K562 (cell line): ENCODE measurements around the gene MAP3K12. TPM values are rescaled to one million over a fixed set of nuclear protein-coding genes. Genes with fewer than 3 reads are reported as not detected.

Experiments
- BCL6 ChIP-seq: fragments of 250-450 bp; sonication (Bioruptor Pico); IDR thresholded peaks from 2 replicates; pipeline ENCODE4 v1.4.0; 2020
- BRCA1 ChIP-seq, 2 experiments: fragments of 450-650 bp in 1 of 2; sonication (generic) in 1 of 2; formaldehyde crosslinking in 1 of 2; IDR thresholded peaks; 2 replicates each; pipeline versions ENCODE4 v1.5.0 to v1.6.1; 2017 to 2020; ENCODE audit warnings: mild to moderate bottlenecking in 1 of 2, missing genetic modification reagents in 1 of 2
- BRF1 ChIP-seq: IDR thresholded peaks from 3 replicates; pipeline ENCODE4 v1.6.1; 2011; ENCODE audit warnings: borderline replicate concordance, mild to moderate bottlenecking; ENCODE audit not compliant: insufficient read length; ENCODE audit errors: extremely low read depth
- GABPB1 ChIP-seq: sonication (generic); formaldehyde crosslinking; IDR thresholded peaks from 2 replicates; pipeline ENCODE4 v1.8.0; 2022; ENCODE audit warnings: mild to moderate bottlenecking, missing genetic modification reagents
- MTA3 ChIP-seq: fragments of 450-650 bp; formaldehyde crosslinking; IDR thresholded peaks from 2 replicates; pipeline ENCODE4 v1.6.1; 2017; ENCODE audit warnings: mild to moderate bottlenecking, borderline replicate concordance
- MTF1 ChIP-seq: fragments of 250-450 bp; sonication (Bioruptor Pico); IDR thresholded peaks from 2 replicates; pipeline ENCODE4 v1.9.0; 2021; ENCODE audit warnings: moderate library complexity, mild to moderate bottlenecking, inconsistent platforms, borderline replicate concordance
- PML ChIP-seq: IDR thresholded peaks from 2 replicates; pipeline ENCODE4 v1.6.1; 2012; ENCODE audit warnings: low read length, inconsistent platforms
- POLR2AphosphoS5 ChIP-seq: IDR thresholded peaks from 2 replicates; pipeline ENCODE4 v1.6.1; 2011; ENCODE audit warnings: mild to moderate bottlenecking, low read depth, low read length, moderate library complexity; ENCODE audit not compliant: control insufficient read depth, insufficient read depth
- ZNF174 ChIP-seq: fragments of 250-450 bp; sonication (Bioruptor Pico); IDR thresholded peaks from 2 replicates; pipeline ENCODE4 v1.4.0; 2020; ENCODE audit warnings: mild to moderate bottlenecking
- ZNF444 ChIP-seq: fragments of 250-450 bp; sonication (Bioruptor Pico); IDR thresholded peaks from 2 replicates; pipeline ENCODE4 v1.4.0; 2020; ENCODE audit warnings: mild to moderate bottlenecking, moderate library complexity
- polyA plus RNA-seq, 8 experiments: library from polyadenylated mRNA; depleted of rRNA in 4 of 8; stranded (reverse) in 5 of 8; unstranded in 3 of 8; fragments of >200 nt; fragmentation: Nextera tagmentation in 2 of 8; fragmentation: Illumina TruSeq in 1 of 8; extraction: Ambion mirVana in 2 of 8; extraction: Trizol in 1 of 8; gene quantifications; 2 replicates each; pipeline versions ENCODE4 v1.2.1 to v1.2.3, GENCODE V29; 2011 to 2014; ENCODE audit warnings: inconsistent platforms in 1 of 8, missing spikeins in 1 of 8
- total RNA-seq, 7 experiments: library from RNA; depleted of rRNA in 6 of 7; stranded (reverse); fragments of >200 nt in 6 of 7; fragmentation: Illumina TruSeq in 2 of 7; extraction: Trizol in 2 of 7; gene quantifications; 2 replicates each; pipeline versions ENCODE4 v1.2.1 to v1.2.3, GENCODE V29; 2011 to 2021; ENCODE audit warnings: low replicate concordance in 1 of 7
- TF ChIP-seq, protein P1 (sequence below): fragments of 450-650 bp; IDR thresholded peaks from 2 replicates; pipeline ENCODE4 v1.6.1; 2016; ENCODE audit warnings: low read depth
- TF ChIP-seq, protein P2 (sequence below): fragments of 450-650 bp; IDR thresholded peaks from 2 replicates; pipeline ENCODE4 v1.6.1; 2017; ENCODE audit warnings: antibody characterized with exemption, mild to moderate bottlenecking
- TF ChIP-seq, protein P3 (sequence below): fragments of 250-450 bp; sonication (Bioruptor Pico); IDR thresholded peaks from 2 replicates; pipeline ENCODE4 v1.8.0; 2022; ENCODE audit warnings: moderate library complexity, mild to moderate bottlenecking, inconsistent platforms

Gene MAP3K12
- total and polyA plus RNA-seq, 9 of the 15 experiments (the other 6 are each of a cell fraction or from before 2014, with no cell fraction given), result 0.10 to 2.4 (median 1.6) TPM

DNA sequence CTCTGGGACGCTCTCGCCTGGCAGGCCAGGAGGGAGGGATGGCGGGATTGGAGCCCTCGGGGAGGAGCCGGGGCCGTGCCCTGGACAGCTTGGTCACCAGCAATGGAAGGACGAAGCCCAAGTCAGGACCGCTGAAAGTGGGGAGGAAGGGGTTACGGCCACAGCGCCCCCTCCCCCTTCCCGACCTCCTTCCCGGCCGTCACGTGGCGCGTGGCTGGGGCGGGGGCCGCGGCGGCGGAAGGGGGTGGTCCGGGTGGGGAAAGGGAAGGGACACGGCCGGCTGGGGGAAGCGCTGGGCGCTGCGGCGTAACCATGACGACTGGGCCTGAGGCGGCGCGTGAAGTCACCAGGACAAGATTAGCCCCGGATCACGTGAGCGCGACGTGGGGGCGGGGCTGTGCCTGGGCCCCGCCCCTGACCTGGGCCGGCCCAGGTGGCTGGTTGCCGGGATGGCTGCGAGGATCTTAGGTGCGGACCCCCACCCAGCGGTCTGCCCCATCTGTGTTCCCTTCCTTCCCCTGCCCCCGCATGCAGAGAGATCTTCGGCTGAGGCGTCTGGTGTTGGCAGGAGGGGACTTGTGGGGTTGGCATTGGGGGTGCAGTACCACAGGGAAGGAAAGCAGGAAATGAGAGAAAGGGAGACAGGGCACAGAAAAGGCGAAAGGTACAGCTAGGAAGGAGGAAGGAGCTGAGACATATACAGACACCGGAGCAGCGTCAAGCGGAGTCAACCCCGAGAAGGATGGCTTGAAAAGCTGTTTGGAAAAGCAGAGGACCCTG is 6.2 kb downstream of the MAP3K12 start (continued):
- TF ChIP-seq, protein P1, sequence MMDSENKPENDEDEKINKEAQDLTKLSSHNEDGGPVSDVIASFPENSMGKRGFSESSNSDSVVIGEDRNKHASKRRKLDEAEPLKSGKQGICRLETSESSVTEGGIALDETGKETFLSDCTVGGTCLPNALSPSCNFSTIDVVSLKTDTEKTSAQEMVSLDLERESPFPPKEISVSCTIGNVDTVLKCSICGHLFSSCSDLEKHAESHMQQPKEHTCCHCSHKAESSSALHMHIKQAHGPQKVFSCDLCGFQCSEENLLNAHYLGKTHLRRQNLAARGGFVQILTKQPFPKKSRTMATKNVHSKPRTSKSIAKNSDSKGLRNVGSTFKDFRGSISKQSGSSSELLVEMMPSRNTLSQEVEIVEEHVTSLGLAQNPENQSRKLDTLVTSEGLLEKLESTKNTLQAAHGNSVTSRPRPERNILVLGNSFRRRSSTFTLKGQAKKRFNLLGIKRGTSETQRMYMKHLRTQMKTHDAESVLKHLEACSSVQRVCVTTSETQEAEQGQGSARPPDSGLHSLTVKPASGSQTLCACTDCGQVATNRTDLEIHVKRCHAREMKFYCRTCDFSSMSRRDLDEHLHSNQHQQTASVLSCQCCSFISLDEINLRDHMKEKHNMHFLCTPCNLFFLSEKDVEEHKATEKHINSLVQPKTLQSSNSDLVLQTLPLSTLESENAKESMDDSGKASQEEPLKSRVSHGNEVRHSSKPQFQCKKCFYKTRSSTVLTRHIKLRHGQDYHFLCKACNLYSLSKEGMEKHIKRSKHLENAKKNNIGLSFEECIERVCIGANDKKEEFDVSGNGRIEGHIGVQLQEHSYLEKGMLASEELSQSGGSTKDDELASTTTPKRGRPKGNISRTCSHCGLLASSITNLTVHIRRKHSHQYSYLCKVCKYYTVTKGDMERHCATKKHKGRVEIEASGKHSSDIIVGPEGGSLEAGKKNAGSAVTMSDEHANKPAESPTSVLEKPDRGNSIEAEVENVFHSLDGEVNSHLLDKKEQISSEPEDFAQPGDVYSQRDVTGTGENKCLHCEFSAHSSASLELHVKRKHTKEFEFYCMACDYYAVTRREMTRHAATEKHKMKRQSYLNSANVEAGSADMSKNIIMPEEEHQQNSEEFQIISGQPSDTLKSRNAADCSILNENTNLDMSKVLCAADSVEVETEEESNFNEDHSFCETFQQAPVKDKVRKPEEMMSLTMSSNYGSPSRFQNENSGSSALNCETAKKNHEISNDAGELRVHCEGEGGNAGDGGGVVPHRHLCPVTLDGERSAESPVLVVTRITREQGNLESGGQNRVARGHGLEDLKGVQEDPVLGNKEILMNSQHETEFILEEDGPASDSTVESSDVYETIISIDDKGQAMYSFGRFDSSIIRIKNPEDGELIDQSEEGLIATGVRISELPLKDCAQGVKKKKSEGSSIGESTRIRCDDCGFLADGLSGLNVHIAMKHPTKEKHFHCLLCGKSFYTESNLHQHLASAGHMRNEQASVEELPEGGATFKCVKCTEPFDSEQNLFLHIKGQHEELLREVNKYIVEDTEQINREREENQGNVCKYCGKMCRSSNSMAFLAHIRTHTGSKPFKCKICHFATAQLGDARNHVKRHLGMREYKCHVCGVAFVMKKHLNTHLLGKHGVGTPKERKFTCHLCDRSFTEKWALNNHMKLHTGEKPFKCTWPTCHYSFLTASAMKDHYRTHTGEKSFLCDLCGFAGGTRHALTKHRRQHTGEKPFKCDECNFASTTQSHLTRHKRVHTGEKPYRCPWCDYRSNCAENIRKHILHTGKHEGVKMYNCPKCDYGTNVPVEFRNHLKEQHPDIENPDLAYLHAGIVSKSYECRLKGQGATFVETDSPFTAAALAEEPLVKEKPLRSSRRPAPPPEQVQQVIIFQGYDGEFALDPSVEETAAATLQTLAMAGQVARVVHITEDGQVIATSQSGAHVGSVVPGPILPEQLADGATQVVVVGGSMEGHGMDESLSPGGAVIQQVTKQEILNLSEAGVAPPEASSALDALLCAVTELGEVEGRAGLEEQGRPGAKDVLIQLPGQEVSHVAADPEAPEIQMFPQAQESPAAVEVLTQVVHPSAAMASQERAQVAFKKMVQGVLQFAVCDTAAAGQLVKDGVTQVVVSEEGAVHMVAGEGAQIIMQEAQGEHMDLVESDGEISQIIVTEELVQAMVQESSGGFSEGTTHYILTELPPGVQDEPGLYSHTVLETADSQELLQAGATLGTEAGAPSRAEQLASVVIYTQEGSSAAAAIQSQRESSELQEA, result no peak
- TF ChIP-seq ZNF174 (CRISPR knock-in tag) (no peak), BRCA1 (IDR thresholded peaks at IDR 0.05) (no peak), BRCA1 (CRISPR knock-in tag; IDR thresholded peaks at IDR 0.05) (no peak), POLR2AphosphoS5 (peak; percentile 48; the same call in 1 of the 2 replicates), MTA3 (peak; percentile 48; the same call in 1 of the 2 replicates), ZNF444 (CRISPR knock-in tag) (no peak), BRF1 (no peak), BCL6 (no peak), GABPB1 (CRISPR knock-in tag) (0 out of 2 replicates have a peak, but pooled peaks have one; percentile 14), PML (no peak), MTF1 (CRISPR knock-in tag) (no peak)
- TF ChIP-seq, protein P2, sequence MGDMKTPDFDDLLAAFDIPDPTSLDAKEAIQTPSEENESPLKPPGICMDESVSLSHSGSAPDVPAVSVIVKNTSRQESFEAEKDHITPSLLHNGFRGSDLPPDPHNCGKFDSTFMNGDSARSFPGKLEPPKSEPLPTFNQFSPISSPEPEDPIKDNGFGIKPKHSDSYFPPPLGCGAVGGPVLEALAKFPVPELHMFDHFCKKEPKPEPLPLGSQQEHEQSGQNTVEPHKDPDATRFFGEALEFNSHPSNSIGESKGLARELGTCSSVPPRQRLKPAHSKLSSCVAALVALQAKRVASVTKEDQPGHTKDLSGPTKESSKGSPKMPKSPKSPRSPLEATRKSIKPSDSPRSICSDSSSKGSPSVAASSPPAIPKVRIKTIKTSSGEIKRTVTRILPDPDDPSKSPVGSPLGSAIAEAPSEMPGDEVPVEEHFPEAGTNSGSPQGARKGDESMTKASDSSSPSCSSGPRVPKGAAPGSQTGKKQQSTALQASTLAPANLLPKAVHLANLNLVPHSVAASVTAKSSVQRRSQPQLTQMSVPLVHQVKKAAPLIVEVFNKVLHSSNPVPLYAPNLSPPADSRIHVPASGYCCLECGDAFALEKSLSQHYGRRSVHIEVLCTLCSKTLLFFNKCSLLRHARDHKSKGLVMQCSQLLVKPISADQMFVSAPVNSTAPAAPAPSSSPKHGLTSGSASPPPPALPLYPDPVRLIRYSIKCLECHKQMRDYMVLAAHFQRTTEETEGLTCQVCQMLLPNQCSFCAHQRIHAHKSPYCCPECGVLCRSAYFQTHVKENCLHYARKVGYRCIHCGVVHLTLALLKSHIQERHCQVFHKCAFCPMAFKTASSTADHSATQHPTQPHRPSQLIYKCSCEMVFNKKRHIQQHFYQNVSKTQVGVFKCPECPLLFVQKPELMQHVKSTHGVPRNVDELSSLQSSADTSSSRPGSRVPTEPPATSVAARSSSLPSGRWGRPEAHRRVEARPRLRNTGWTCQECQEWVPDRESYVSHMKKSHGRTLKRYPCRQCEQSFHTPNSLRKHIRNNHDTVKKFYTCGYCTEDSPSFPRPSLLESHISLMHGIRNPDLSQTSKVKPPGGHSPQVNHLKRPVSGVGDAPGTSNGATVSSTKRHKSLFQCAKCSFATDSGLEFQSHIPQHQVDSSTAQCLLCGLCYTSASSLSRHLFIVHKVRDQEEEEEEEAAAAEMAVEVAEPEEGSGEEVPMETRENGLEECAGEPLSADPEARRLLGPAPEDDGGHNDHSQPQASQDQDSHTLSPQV, result no peak
- TF ChIP-seq, protein P3, sequence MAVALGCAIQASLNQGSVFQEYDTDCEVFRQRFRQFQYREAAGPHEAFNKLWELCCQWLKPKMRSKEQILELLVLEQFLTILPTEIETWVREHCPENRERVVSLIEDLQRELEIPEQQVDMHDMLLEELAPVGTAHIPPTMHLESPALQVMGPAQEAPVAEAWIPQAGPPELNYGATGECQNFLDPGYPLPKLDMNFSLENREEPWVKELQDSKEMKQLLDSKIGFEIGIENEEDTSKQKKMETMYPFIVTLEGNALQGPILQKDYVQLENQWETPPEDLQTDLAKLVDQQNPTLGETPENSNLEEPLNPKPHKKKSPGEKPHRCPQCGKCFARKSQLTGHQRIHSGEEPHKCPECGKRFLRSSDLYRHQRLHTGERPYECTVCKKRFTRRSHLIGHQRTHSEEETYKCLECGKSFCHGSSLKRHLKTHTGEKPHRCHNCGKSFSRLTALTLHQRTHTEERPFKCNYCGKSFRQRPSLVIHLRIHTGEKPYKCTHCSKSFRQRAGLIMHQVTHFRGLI (CRISPR knock-in tag), result no peak
